Ascending aorta (tissue), 2 donors: ENCODE data around the gene CLDN12. TPM values are rescaled to one million over a fixed set of nuclear protein-coding genes. Genes with fewer than 3 reads are reported as not detected.

Source experiments
- DNase-seq, 2 donors: peaks; one replicate each; pipeline ENCODE4 v3.0.0-alpha.2; 2019; ENCODE audit warnings: low spot score in 2 of 2
- H3K27ac ChIP-seq, 2 donors: fragments of 200-600 bp; sonication (generic); one replicate each; pipeline ENCODE4 v1.5.1; 2016 to 2017; ENCODE audit warnings: mild to moderate bottlenecking in 1 of 2
- H3K27me3 ChIP-seq: fragments of 200-600 bp; sonication (generic); one replicate; pipeline ENCODE4 v1.5.1; 2017
- H3K36me3 ChIP-seq, 2 donors: fragments of 200-600 bp; sonication (generic); one replicate each; pipeline ENCODE4 v1.5.1; 2016
- H3K4me1 ChIP-seq, 2 donors: fragments of 200-600 bp; sonication (generic); one replicate each; pipeline ENCODE4 v1.5.1; 2016 to 2017; ENCODE audit warnings: mild to moderate bottlenecking in 1 of 2
- H3K4me3 ChIP-seq, 2 donors: fragments of 200-600 bp; sonication (generic); one replicate each; pipeline ENCODE4 v1.5.1; 2016 to 2017; ENCODE audit warnings: mild to moderate bottlenecking in 1 of 2
- H3K9me3 ChIP-seq, 2 donors: fragments of 200-600 bp; sonication (generic); one replicate each; pipeline ENCODE4 v1.5.1; 2016
- intact Hi-C: fragments of 100-400 bp; cut with DNase I; formaldehyde crosslinking; loops from one replicate; pipeline ENCODE4 v1.15.1; 2023
- total RNA-seq: library from RNA; depleted of rRNA; stranded (reverse); fragments of >200 nt; gene quantifications from one replicate; pipeline ENCODE4 v1.1.0, GENCODE V29; 2016
- TF ChIP-seq, protein P1 (sequence below), 3 experiments: fragments of 200-600 bp in 2 of 3; fragments of 450-650 bp in 1 of 3; sonication (generic) in 2 of 3; IDR thresholded peaks; one replicate each; pipeline ENCODE4 v1.5.1; 2016 to 2019; ENCODE audit warnings: antibody characterized with exemption in 3 of 3, mild to moderate bottlenecking in 1 of 3, moderate library complexity in 1 of 3

The CLDN12 gene
- total RNA-seq, 1 donor from 2014 or later: 55.3 TPM

DNA sequence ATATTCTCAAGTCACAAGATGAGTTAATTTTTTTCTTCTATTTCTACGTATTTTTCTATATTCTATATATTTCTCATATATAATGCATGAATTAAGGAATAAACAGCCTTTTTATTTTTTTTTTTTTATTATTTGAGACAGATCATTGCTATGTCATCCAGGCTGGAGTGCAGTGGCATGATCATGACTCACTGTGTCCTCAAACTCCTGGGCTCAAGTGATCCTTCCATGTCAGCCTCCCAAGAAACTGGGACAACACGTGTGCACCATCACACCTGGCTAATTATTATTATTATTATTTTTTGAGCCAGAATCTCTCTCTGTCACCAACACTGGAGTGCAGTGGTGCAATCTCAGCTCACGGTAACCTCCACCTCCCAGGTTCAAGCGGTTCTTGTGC, 1.5 kb downstream of the CLDN12 start:
- TF ChIP-seq, protein P1, sequence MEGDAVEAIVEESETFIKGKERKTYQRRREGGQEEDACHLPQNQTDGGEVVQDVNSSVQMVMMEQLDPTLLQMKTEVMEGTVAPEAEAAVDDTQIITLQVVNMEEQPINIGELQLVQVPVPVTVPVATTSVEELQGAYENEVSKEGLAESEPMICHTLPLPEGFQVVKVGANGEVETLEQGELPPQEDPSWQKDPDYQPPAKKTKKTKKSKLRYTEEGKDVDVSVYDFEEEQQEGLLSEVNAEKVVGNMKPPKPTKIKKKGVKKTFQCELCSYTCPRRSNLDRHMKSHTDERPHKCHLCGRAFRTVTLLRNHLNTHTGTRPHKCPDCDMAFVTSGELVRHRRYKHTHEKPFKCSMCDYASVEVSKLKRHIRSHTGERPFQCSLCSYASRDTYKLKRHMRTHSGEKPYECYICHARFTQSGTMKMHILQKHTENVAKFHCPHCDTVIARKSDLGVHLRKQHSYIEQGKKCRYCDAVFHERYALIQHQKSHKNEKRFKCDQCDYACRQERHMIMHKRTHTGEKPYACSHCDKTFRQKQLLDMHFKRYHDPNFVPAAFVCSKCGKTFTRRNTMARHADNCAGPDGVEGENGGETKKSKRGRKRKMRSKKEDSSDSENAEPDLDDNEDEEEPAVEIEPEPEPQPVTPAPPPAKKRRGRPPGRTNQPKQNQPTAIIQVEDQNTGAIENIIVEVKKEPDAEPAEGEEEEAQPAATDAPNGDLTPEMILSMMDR (IDR thresholded peaks at IDR 0.05): no peak
- no peak overlapping the region for H3K4me3 ChIP-seq
- intact Hi-C loops: loop anchor here (2.0 to 10.0 kb wide), 4 partner anchors 140 to 860 kb away; partner anchors contain the start of genes CDK14, FZD1 and STEAP2
- peaks cover 6 to 29% of the 10 kb centered on the region in 2 donors for H3K36me3 ChIP-seq
- H3K27me3 ChIP-seq: no peaks in the 10 kb centered on the region
- H3K4me1 ChIP-seq: no peaks in the 10 kb centered on the region
- peak overlapping the region in 1 of 2 donors; percentile 84 for H3K27ac ChIP-seq
- no peaks in the 10 kb centered on the region for H3K9me3 ChIP-seq
- DNase-seq: no peak

DNA sequence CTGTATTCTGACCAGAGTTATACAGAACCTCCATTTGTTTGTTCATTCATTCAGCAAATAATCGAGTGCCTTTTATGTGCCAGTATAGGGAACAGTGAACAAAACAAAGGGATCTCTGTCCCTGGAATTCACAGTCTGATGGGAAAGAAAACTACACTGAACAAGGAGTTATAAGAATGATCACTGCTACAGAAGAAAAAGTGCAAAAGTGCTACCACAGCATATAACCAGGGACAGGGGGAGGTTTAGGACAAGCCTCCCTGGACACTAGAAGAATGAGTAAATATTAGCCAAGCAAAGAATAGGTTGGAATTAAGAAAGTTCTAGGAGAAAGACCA, 4.2 kb downstream of the CLDN12 start:
- no peaks in the 10 kb centered on the region for H3K4me1 ChIP-seq
- peaks cover 6 to 48% of the 10 kb centered on the region in 2 donors for H3K36me3 ChIP-seq

GRCh38 chr7:90408142-90408541, 4.9 kb downstream of the CLDN12 start:
- DNase-seq: no peak
- H3K27ac ChIP-seq: no peak overlapping the region
- no peaks in the 10 kb centered on the region for H3K9me3 ChIP-seq
- no peak overlapping the region for H3K4me3 ChIP-seq
- H3K27me3 ChIP-seq: no peaks in the 10 kb centered on the region
- no peaks in the 10 kb centered on the region for H3K4me1 ChIP-seq
- TF ChIP-seq, protein P1 (IDR thresholded peaks at IDR 0.05): no peak
- intact Hi-C loops: loop anchor here (10.0 kb wide), 2 partner anchors 143 to 857 kb away; partner anchors contain the start of gene FZD1
- H3K36me3 ChIP-seq: peaks cover 6 to 55% of the 10 kb centered on the region in 2 donors

More for the DNA sequence above, 4.2 kb downstream of the CLDN12 start:
- Histone ChIP-seq H3K27me3 (no peaks in the 10 kb centered on the region), H3K4me3 (no peak overlapping the region), H3K9me3 (no peaks in the 10 kb centered on the region), H3K27ac (no peak overlapping the region)
- no peak for DNase-seq
- intact Hi-C loops: loop anchor here (10.0 kb wide), 2 partner anchors 143 to 857 kb away; partner anchors contain the start of gene FZD1
- TF ChIP-seq, protein P1 (IDR thresholded peaks at IDR 0.05): no peak

GRCh38 chr7:90409667-90410066, 6.4 kb downstream of the CLDN12 start:
- Histone ChIP-seq H3K27me3 (no peaks in the 10 kb centered on the region), H3K4me3 (no peak overlapping the region), H3K4me1 (no peaks in the 10 kb centered on the region), H3K36me3 (peaks cover 6 to 56% of the 10 kb centered on the region in 2 donors), H3K27ac (no peak overlapping the region), H3K9me3 (no peaks in the 10 kb centered on the region)
- TF ChIP-seq, protein P1 (IDR thresholded peaks at IDR 0.05): no peak
- no peak for DNase-seq
- intact Hi-C loops: loop anchor here (10.0 kb wide), 2 partner anchors 145 to 855 kb away; partner anchors contain the start of gene FZD1

DNA sequence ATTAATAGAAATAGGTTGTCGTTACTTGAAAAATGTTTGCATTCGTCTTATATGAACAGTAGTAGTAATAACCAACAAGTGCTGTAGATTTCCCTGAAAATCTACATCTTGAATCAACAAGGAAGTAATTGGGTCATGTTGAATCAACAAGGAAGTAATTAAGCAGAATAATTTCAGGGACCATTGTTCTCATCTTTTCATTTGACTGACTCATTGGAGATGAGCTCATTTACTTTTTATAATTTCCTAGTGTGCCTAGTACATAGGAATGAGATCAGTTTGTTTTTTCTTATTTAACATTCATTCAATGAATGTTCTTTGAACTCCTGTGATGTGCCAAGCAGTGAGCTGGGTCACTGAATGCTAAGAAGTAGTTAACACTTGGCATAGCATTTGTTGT, 8.2 kb downstream of the CLDN12 start:
- DNase-seq: no peak
- Histone ChIP-seq H3K4me3 (no peak overlapping the region), H3K4me1 (no peaks in the 10 kb centered on the region), H3K36me3 (peaks cover 6 to 47% of the 10 kb centered on the region in 2 donors), H3K27me3 (no peaks in the 10 kb centered on the region), H3K9me3 (no peaks in the 10 kb centered on the region), H3K27ac (no peak overlapping the region)
- TF ChIP-seq, protein P1 (IDR thresholded peaks at IDR 0.05): no peak
- intact Hi-C loops: no loop called here
